Astrocyte of the spinal cord (primary cell): Measurements from ENCODE around the gene HOXA3.
A peak's percentile ranks its signal among the peaks of the same experiment; 100 is the strongest.

Experiments used
- DNase-seq: peaks from one replicate; pipeline ENCODE4 v3.0.0; 2011; ENCODE audit warnings: low read depth, low spot score
- H3K4me3 ChIP-seq: 2 replicates; pipeline ENCODE4 v1.5.1; 2011; ENCODE audit warnings: low read depth, mild to moderate bottlenecking, low read length, moderate library complexity
- in situ Hi-C: cut with HindIII; loops from 2 replicates; pipeline ENCODE4 v1.10.0; 2017; ENCODE audit warnings: low sequenced_read_pairs
- TF ChIP-seq, protein P1 (sequence below): IDR thresholded peaks from 2 replicates; pipeline ENCODE4 v1.5.1; 2012; ENCODE audit warnings: low read depth, mild to moderate bottlenecking, low read length, inconsistent platforms

HOXA3 gene

DNA sequence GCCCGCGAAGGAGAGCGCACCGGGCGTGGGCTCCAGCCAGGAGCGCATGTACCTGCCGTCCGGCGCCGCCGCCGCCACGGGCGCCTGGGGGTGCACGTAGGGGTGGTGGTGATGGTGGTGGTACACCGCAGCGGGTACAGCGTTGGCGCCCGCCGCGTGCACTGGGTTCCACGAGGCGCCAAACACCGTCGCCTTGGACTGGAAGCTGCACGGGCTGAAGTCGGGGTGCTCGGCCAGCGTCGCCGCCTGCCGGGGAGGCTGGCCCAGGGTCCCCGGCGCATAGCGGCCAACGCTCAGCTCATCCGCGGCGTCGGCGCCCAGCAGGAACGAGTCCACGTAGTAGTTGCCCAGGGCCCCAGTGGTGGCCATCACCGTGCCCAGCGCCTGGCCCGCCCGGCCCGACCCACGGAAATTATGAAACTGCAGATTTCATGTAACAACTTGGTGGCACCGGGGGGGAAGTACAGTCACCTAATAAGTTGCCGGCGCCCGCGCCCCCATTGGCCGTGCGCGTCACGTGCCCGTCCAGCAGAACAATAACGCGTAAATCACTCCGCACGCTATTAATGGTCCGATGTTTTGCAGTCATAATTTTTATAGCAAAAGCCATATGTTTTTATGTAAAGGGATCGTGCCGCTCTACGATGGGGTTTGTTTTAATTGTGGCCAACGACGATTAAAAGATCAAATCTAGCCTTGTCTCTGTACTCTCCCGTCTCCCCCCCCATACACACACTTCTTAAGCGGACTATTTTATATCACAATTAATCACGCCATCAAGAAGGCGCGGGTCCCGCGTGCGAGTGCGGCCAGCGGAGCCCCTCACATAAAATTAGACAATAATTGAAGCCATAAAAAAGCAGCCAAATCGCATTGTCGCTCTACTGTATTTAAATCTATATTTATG, 13.0 kb upstream of the HOXA3 start, which contains the start of gene HOXA9:
HOXA9 (minus strand) TSS at position 449 of the 907 bp plus-strand sequence; CDS start at position 369, 80 bp downstream.
- peak within 1 kb of the TSS; percentile 47 for H3K4me3 ChIP-seq
- in situ Hi-C loops: loop anchor here (25.0 kb wide), 1 partner anchor 778 kb away; no protein-coding TSS in a partner anchor

DNA sequence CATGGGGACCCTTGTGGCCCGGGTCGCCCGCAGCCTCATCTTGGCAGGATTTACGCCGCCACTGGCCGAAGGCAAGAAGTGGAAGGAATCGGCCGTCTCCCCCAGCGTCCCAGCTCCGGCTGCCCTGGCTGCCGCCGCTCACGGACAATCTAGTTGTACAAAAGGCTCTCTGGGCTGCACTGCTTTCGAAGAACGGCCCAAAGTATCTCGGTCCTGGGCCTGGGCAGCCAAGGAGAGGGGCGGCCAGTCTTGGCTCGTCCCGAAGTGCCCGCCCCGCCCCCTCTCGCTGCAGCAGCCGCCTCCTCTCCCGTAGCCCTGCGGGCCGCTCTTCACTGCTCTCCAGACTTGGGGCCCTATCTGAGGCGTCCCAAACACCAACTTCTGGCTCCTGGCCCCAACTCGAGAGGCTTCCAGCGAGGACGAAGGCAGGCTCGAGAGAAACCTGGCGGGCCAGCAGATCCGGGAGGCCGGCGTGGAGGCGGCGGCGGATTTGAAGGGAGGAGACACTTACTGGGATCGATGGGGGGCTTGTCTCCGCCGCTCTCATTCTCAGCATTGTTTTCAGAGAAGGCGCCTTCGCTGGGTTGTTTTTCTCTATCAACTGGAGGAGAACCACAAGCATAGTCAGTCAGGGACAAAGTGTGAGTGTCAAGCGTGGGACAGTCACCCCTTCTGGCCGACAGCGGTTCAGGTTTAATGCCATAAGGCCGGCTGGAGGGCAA, 12.1 kb upstream of the HOXA3 start:
- TF ChIP-seq, protein P1, sequence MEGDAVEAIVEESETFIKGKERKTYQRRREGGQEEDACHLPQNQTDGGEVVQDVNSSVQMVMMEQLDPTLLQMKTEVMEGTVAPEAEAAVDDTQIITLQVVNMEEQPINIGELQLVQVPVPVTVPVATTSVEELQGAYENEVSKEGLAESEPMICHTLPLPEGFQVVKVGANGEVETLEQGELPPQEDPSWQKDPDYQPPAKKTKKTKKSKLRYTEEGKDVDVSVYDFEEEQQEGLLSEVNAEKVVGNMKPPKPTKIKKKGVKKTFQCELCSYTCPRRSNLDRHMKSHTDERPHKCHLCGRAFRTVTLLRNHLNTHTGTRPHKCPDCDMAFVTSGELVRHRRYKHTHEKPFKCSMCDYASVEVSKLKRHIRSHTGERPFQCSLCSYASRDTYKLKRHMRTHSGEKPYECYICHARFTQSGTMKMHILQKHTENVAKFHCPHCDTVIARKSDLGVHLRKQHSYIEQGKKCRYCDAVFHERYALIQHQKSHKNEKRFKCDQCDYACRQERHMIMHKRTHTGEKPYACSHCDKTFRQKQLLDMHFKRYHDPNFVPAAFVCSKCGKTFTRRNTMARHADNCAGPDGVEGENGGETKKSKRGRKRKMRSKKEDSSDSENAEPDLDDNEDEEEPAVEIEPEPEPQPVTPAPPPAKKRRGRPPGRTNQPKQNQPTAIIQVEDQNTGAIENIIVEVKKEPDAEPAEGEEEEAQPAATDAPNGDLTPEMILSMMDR: no peak
- peak overlapping the region; percentile 47 for H3K4me3 ChIP-seq
- no peak for DNase-seq
- in situ Hi-C loops: loop anchor here (25.0 kb wide), 1 partner anchor 777 kb away; no protein-coding TSS in a partner anchor

More for the DNA sequence above, 13.0 kb upstream of the HOXA3 start, which contains the start of gene HOXA9:
- peak; percentile 83 for DNase-seq
- TF ChIP-seq, protein P1: peak; percentile 1

DNA sequence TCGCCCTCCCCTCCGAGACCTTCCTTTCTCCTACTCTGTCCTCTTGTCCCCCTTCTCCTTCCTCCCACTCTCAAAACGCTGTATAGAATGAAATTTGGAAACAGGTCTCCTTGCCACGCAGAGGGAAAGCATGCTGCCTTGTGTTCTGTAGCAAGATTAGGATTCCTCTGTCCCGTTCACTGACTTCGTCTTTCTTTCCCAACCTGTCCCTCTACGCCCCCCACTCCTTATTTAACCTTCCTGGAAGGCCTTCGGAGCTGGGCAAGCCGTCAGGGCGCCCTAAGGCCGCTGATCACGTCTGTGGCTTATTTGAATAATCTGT, 11.6 kb upstream of the HOXA3 start:
- peak overlapping the region; percentile 47 for H3K4me3 ChIP-seq
- no peak for DNase-seq
- in situ Hi-C loops: loop anchor here (25.0 kb wide), 1 partner anchor 777 kb away; no protein-coding TSS in a partner anchor
- TF ChIP-seq, protein P1: no peak

DNA sequence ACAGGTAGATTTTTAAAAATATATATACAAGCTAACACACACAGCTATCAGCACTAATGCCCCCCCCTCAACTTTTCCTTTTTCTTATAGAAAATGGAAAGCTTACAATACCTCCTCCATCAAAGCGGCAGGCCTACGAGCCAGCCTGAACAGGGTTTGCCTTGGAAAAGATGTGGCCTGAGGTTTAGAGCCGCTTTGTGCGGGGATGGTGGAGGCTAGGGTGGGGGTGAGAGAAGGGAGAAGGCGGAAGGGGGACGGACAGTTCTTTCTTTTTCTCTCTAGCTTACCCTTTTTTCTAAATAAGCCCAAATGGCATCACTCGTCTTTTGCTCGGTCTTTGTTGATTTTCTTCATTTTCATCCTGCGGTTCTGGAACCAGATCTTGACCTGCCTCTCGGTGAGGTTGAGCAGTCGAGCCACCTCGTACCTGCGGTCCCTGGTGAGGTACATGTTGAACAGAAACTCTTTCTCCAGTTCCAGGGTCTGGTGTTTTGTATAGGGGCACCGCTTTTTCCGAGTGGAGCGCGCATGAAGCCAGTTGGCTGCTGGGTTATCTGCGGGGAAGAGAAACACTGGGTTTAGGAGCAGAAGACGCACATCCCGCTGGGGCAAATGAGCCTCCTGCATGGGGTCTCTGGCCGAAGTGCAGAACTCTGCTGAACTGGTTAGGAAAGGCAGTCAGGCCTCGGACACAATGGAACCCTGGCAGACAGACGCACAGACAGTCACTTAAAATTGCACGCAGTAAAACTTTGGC, 11.1 kb upstream of the HOXA3 start:
- H3K4me3 ChIP-seq: peak overlapping the region; percentile 47
- in situ Hi-C loops: loop anchor here (25.0 kb wide), 1 partner anchor 776 kb away; no protein-coding TSS in a partner anchor
- TF ChIP-seq, protein P1: no peak
- DNase-seq: no peak

DNA sequence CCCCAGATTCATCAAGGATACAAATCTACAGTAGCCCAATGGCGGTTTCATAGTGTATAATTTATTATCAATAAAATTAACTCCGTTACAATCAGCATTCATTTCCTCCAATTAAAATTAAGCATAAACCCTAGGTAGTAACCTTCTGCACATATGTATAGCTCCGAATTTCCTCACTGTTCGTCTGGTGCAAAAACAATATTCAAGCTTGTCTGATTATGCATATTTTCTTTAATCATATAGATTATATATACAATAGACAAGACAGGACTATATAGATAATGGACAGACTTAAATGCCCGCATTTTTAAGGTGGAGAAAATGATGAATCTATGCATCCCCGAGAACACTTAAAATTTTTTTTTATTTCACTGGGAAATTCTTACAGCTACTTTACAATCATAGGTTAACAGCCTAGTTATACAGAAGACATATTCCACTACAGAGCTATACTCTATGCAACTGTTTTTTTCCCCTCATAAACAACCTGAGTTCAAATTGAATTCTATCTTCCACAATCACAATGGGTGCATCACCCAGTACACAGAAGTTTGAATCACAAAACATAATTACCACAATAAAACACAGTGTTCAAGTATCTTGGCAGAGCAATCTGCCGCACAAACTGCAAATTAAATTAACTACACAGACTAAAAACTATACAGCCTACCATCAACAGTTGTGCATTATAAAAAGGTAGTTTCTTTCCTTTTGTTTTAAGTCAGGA, 10.3 kb upstream of the HOXA3 start:
- peak overlapping the region; percentile 47 for H3K4me3 ChIP-seq
- in situ Hi-C loops: loop anchor here (25.0 kb wide), 1 partner anchor 775 kb away; no protein-coding TSS in a partner anchor
- TF ChIP-seq, protein P1: no peak
- DNase-seq: no peak
